Ishikawa (cell line): ENCODE results near the gene NFE2L3.

Experiments
- CEBPB ChIP-seq: IDR thresholded peaks from 2 replicates; pipeline ENCODE4 v1.6.1; 2012
- CREB1 ChIP-seq: IDR thresholded peaks from 2 replicates; pipeline ENCODE4 v1.6.1; 2012; ENCODE audit warnings: low read depth
- EGR1 ChIP-seq: IDR thresholded peaks from 2 replicates; pipeline ENCODE4 v1.6.1; 2012
- EP300 ChIP-seq: IDR thresholded peaks from 2 replicates; pipeline ENCODE4 v1.6.1; 2012; ENCODE audit warnings: borderline replicate concordance
- FOXM1 ChIP-seq: IDR thresholded peaks from 2 replicates; pipeline ENCODE4 v1.6.1; 2012; ENCODE audit warnings: low read depth, borderline replicate concordance
- MAX ChIP-seq: IDR thresholded peaks from 2 replicates; pipeline ENCODE4 v1.6.1; 2012
- NFIC ChIP-seq: IDR thresholded peaks from 2 replicates; pipeline ENCODE4 v1.6.1; 2012
- RAD21 ChIP-seq: IDR thresholded peaks from 2 replicates; pipeline ENCODE4 v1.6.1; 2012; ENCODE audit warnings: low read depth
- TAF1 ChIP-seq: IDR thresholded peaks from 2 replicates; pipeline ENCODE4 v1.6.1; 2012; ENCODE audit warnings: low read depth, mild to moderate bottlenecking
- TCF12 ChIP-seq: IDR thresholded peaks from 2 replicates; pipeline ENCODE4 v1.6.1; 2012; ENCODE audit warnings: low read depth
- TEAD4 ChIP-seq: IDR thresholded peaks from 2 replicates; pipeline ENCODE4 v1.6.1; 2012
- USF1 ChIP-seq: IDR thresholded peaks from 2 replicates; pipeline ENCODE4 v1.6.1; 2012
- YY1 ChIP-seq: IDR thresholded peaks from 2 replicates; pipeline ENCODE4 v1.6.1; 2012; ENCODE audit warnings: low read depth
- ZBTB7A ChIP-seq: IDR thresholded peaks from 2 replicates; pipeline ENCODE4 v1.6.1; 2012; ENCODE audit warnings: low read depth
- TF ChIP-seq, protein P1 (sequence below): IDR thresholded peaks from 2 replicates; pipeline ENCODE4 v1.6.1; 2012; ENCODE audit warnings: low read depth, mild to moderate bottlenecking

NFE2L3 gene

DNA sequence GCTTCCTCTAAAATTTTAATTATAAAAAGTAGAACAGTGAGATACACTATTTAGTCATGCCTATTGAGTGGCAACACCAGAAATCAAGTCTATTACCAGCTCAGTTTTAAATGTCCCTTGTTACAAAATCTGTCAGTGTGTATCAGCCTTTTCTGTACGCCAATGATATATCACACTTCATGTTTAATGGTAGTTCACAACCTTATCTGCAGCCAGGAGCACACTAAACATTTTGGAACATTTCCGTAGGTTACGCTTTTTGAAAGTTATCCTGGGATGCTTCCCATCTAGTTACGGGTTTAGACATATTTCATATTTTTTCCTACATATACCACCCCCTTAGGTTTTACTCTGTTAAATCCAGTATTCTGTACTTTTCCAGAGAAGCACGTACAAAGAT, 43.2 kb downstream of the NFE2L3 start:
- TF ChIP-seq RAD21: no peak
- no peak for TF ChIP-seq USF1
- no peak for TF ChIP-seq TEAD4
- TF ChIP-seq TAF1: no peak
- TF ChIP-seq TCF12: no peak
- no peak for TF ChIP-seq ZBTB7A
- no peak for TF ChIP-seq FOXM1
- TF ChIP-seq, protein P1, sequence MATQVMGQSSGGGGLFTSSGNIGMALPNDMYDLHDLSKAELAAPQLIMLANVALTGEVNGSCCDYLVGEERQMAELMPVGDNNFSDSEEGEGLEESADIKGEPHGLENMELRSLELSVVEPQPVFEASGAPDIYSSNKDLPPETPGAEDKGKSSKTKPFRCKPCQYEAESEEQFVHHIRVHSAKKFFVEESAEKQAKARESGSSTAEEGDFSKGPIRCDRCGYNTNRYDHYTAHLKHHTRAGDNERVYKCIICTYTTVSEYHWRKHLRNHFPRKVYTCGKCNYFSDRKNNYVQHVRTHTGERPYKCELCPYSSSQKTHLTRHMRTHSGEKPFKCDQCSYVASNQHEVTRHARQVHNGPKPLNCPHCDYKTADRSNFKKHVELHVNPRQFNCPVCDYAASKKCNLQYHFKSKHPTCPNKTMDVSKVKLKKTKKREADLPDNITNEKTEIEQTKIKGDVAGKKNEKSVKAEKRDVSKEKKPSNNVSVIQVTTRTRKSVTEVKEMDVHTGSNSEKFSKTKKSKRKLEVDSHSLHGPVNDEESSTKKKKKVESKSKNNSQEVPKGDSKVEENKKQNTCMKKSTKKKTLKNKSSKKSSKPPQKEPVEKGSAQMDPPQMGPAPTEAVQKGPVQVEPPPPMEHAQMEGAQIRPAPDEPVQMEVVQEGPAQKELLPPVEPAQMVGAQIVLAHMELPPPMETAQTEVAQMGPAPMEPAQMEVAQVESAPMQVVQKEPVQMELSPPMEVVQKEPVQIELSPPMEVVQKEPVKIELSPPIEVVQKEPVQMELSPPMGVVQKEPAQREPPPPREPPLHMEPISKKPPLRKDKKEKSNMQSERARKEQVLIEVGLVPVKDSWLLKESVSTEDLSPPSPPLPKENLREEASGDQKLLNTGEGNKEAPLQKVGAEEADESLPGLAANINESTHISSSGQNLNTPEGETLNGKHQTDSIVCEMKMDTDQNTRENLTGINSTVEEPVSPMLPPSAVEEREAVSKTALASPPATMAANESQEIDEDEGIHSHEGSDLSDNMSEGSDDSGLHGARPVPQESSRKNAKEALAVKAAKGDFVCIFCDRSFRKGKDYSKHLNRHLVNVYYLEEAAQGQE: no peak
- TF ChIP-seq NFIC: no peak
- TF ChIP-seq MAX: no peak
- TF ChIP-seq EGR1: no peak
- no peak for TF ChIP-seq CEBPB
- no peak for TF ChIP-seq CREB1

- TF ChIP-seq ZBTB7A (no peak), MAX (no peak), TEAD4 (no peak), CREB1 (no peak)
Observed at GRCh38 chr7:26195867-26196657, 44.1 kb downstream of the NFE2L3 start.

GRCh38 chr7:26197153-26198115, 45.4 kb downstream of the NFE2L3 start:
- TF ChIP-seq EGR1: no peak
- no peak for TF ChIP-seq FOXM1
- no peak for TF ChIP-seq TAF1
- TF ChIP-seq CEBPB: no peak
- no peak for TF ChIP-seq NFIC
- no peak for TF ChIP-seq TCF12
- TF ChIP-seq, protein P1: no peak
- no peak for TF ChIP-seq MAX
- no peak for TF ChIP-seq USF1
- TF ChIP-seq RAD21: no peak
- no peak for TF ChIP-seq TEAD4
- TF ChIP-seq YY1: no peak
- no peak for TF ChIP-seq ZBTB7A
- TF ChIP-seq EP300: no peak
- TF ChIP-seq CREB1: no peak

- no peak for TF ChIP-seq EGR1
- TF ChIP-seq NFIC: no peak
- no peak for TF ChIP-seq USF1
- TF ChIP-seq CEBPB: no peak
- TF ChIP-seq, protein P1: no peak
- TF ChIP-seq CREB1: no peak
Observed at GRCh38 chr7:26198133-26198780, 46.3 kb downstream of the NFE2L3 start.
